ENCODE measurements around the gene LRPAP1.
A peak's percentile ranks its signal among the peaks of the same experiment; 100 is the strongest.
"Not testable (repeated sequence)": the region's sequence is repeated elsewhere in the genome, so short reads cannot be mapped to it uniquely, and the experiment has no call there.

LRPAP1 gene

DNA sequence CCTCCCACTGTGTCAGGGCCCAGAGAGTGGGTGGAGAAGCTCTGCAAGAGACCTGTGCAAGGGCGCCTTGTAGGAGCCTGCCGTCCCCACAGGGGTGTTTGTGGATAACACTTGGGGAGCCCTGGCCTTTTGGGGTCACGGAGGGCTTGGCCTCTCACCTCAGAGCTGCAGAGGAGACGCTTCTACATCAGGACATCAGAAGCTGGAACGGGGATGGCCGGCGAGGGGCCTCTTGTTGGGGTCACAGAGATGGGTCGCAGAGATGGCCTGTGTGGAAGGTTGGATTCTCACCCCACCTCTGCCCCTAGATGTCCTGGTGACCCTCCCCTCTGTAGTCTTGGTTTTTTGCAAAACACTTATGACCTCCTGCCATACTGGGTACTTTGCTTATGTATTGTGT, 13.1 kb upstream of the LRPAP1 start:
- not testable (repeated sequence) for H3K36me3 ChIP-seq (ENCODE audit: control insufficient read depth, insufficient read depth, low read length); H3K27me3 ChIP-seq (ENCODE audit: control insufficient read depth, insufficient read depth, low read length); H3K4me1 ChIP-seq (ENCODE audit: control insufficient read depth, insufficient read depth, low read length); H3K9ac ChIP-seq (ENCODE audit: low read length); H3K9me3 ChIP-seq (ENCODE audit: control insufficient read depth, insufficient read depth, low read depth, low read length); H3K27ac ChIP-seq (ENCODE audit: low read depth, low read length); H3K4me3 ChIP-seq (ENCODE audit: low read depth, low read length)

- H3K4me1 ChIP-seq (ENCODE audit: control insufficient read depth, insufficient read depth, low read length); H3K27me3 ChIP-seq (ENCODE audit: control insufficient read depth, insufficient read depth, low read length); H3K27ac ChIP-seq (ENCODE audit: low read depth, low read length); H3K9ac ChIP-seq (ENCODE audit: low read length); H3K36me3 ChIP-seq (ENCODE audit: control insufficient read depth, insufficient read depth, low read length); H3K9me3 ChIP-seq (ENCODE audit: control insufficient read depth, insufficient read depth, low read depth, low read length); H3K4me3 ChIP-seq (ENCODE audit: low read depth, low read length): not testable (repeated sequence)
These were observed 12.2 kb upstream of the LRPAP1 start for GRCh38 chr4:3544259-3545025.

- H3K9me3 ChIP-seq (ENCODE audit: control insufficient read depth, insufficient read depth, low read depth, low read length); H3K27me3 ChIP-seq (ENCODE audit: control insufficient read depth, insufficient read depth, low read length); H3K9ac ChIP-seq (ENCODE audit: low read length); H3K36me3 ChIP-seq (ENCODE audit: control insufficient read depth, insufficient read depth, low read length); H3K4me3 ChIP-seq (ENCODE audit: low read depth, low read length); H3K4me1 ChIP-seq (ENCODE audit: control insufficient read depth, insufficient read depth, low read length); H3K27ac ChIP-seq (ENCODE audit: low read depth, low read length): not testable (repeated sequence)
These were observed 11.2 kb upstream of the LRPAP1 start for GRCh38 chr4:3543415-3543814.

GRCh38 chr4:3538906-3539305, 6.7 kb upstream of the LRPAP1 start:
- H3K36me3 ChIP-seq (ENCODE audit: control insufficient read depth, insufficient read depth, low read length); H3K4me3 ChIP-seq (ENCODE audit: low read depth, low read length); H3K4me1 ChIP-seq (ENCODE audit: control insufficient read depth, insufficient read depth, low read length); H3K9me3 ChIP-seq (ENCODE audit: control insufficient read depth, insufficient read depth, low read depth, low read length); H3K9ac ChIP-seq (ENCODE audit: low read length); H3K27ac ChIP-seq (ENCODE audit: low read depth, low read length): not testable (repeated sequence)
- peaks cover 16% of the 10 kb centered on the region for H3K27me3 ChIP-seq (ENCODE audit: control insufficient read depth, insufficient read depth, low read length)

- H3K9ac ChIP-seq (ENCODE audit: low read length); H3K9me3 ChIP-seq (ENCODE audit: control insufficient read depth, insufficient read depth, low read depth, low read length); H3K4me1 ChIP-seq (ENCODE audit: control insufficient read depth, insufficient read depth, low read length); H3K4me3 ChIP-seq (ENCODE audit: low read depth, low read length); H3K27ac ChIP-seq (ENCODE audit: low read depth, low read length); H3K36me3 ChIP-seq (ENCODE audit: control insufficient read depth, insufficient read depth, low read length): not testable (repeated sequence)
- peaks cover 38% of the 10 kb centered on the region for H3K27me3 ChIP-seq (ENCODE audit: control insufficient read depth, insufficient read depth, low read length)
These were observed 3.6 kb upstream of the LRPAP1 start for GRCh38 chr4:3535812-3536211.

DNA sequence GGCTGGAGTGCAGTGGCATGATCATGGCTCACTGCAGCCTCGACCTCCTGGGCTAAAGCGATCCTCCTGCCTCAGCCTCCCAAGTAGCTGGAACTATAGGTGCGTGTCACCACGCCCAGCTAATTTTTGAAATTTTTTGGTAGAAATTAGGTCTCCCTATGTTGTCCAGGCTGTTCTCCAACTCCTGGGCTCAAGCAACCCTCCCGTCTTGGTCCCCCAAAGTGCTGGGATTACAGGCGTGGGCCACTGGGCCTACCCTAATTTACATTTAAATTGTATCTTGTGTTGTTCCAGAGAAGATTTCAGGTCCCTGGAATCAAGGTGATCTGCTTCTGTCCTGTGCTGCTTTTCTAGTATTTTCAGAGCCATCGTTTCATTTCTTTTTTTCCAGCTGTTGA, 1.2 kb upstream of the LRPAP1 start:
- no peak overlapping the region for H3K4me3 ChIP-seq (ENCODE audit: low read depth, low read length)
- H3K9me3 ChIP-seq (ENCODE audit: control insufficient read depth, insufficient read depth, low read depth, low read length): no peaks in the 10 kb centered on the region
- peaks cover 10% of the 10 kb centered on the region for H3K36me3 ChIP-seq (ENCODE audit: control insufficient read depth, insufficient read depth, low read length)
- no peak overlapping the region for H3K27ac ChIP-seq (ENCODE audit: low read depth, low read length)
- H3K4me1 ChIP-seq (ENCODE audit: control insufficient read depth, insufficient read depth, low read length): peaks cover 13% of the 10 kb centered on the region; the same call in 1 of the 2 replicates
- peaks cover 38% of the 10 kb centered on the region for H3K27me3 ChIP-seq (ENCODE audit: control insufficient read depth, insufficient read depth, low read length)
- no peak overlapping the region for H3K9ac ChIP-seq (ENCODE audit: low read length)

- Histone ChIP-seq H3K27me3 (ENCODE audit: control insufficient read depth, insufficient read depth, low read length) (peaks cover 38% of the 10 kb centered on the region), H3K36me3 (ENCODE audit: control insufficient read depth, insufficient read depth, low read length) (peaks cover 16% of the 10 kb centered on the region), H3K9ac (ENCODE audit: low read length) (peak overlapping the region; percentile 17), H3K27ac (ENCODE audit: low read depth, low read length) (no peak overlapping the region), H3K4me3 (ENCODE audit: low read depth, low read length) (peak overlapping the region; percentile 100), H3K4me1 (ENCODE audit: control insufficient read depth, insufficient read depth, low read length) (peaks cover 13% of the 10 kb centered on the region; the same call in 1 of the 2 replicates), H3K9me3 (ENCODE audit: control insufficient read depth, insufficient read depth, low read depth, low read length) (no peaks in the 10 kb centered on the region)
These were observed 665 bp upstream of the LRPAP1 start for GRCh38 chr4:3532751-3533422.

- H3K9me3 ChIP-seq (ENCODE audit: control insufficient read depth, insufficient read depth, low read depth, low read length): no peaks in the 10 kb centered on the region
- peaks cover 18% of the 10 kb centered on the region for H3K36me3 ChIP-seq (ENCODE audit: control insufficient read depth, insufficient read depth, low read length)
- peaks cover 38% of the 10 kb centered on the region for H3K27me3 ChIP-seq (ENCODE audit: control insufficient read depth, insufficient read depth, low read length)
- peak overlapping the region; percentile 100 for H3K4me3 ChIP-seq (ENCODE audit: low read depth, low read length)
- H3K4me1 ChIP-seq (ENCODE audit: control insufficient read depth, insufficient read depth, low read length): peaks cover 13% of the 10 kb centered on the region; the same call in 1 of the 2 replicates
- H3K9ac ChIP-seq (ENCODE audit: low read length): peak overlapping the region; percentile 73
- no peak overlapping the region for H3K27ac ChIP-seq (ENCODE audit: low read depth, low read length)
These were observed 824 bp downstream of the LRPAP1 start for GRCh38 chr4:3531318-3531878.

DNA sequence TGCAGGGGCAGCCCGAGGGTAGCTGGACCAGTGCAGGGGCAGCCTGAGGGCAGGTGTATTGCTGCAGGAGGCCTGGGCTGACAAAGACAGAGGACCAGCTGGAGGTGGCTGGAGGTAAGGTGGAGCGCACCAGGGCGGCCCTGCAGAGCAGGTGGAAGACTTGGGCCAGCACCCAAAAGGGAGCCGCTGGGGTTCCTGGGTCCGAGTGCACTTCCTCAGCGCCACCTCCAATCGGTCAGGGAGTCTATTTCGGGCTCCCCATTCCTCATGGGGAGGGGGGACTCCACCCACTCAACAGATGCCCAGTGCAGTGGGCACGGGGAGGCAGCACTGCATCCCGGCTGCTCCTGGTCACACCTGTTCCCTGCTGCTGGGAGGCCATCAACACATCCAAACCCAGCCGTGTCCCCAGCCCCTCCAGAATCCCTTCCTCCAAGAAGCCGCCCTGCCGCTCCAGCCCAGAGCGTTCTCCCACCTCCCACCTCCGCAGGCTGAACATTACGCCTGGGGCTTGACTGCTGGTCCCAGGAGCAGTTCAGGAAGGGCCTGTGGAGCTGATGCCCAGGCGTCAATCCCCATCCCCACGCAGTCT, 1.5 kb downstream of the LRPAP1 start:
- H3K27ac ChIP-seq (ENCODE audit: low read depth, low read length): no peak overlapping the region

GRCh38 chr4:3530051-3530450, 2.2 kb downstream of the LRPAP1 start:
- Histone ChIP-seq H3K9ac (ENCODE audit: low read length) (no peak overlapping the region), H3K4me3 (ENCODE audit: low read depth, low read length) (no peak overlapping the region), H3K27ac (ENCODE audit: low read depth, low read length) (no peak overlapping the region), H3K4me1 (ENCODE audit: control insufficient read depth, insufficient read depth, low read length) (peaks cover 13% of the 10 kb centered on the region; the same call in 1 of the 2 replicates), H3K27me3 (ENCODE audit: control insufficient read depth, insufficient read depth, low read length) (peaks cover 33% of the 10 kb centered on the region), H3K36me3 (ENCODE audit: control insufficient read depth, insufficient read depth, low read length) (peaks cover 18% of the 10 kb centered on the region), H3K9me3 (ENCODE audit: control insufficient read depth, insufficient read depth, low read depth, low read length) (no peaks in the 10 kb centered on the region)

More for the DNA sequence above, 1.5 kb downstream of the LRPAP1 start:
- Histone ChIP-seq H3K36me3 (ENCODE audit: control insufficient read depth, insufficient read depth, low read length) (peaks cover 18% of the 10 kb centered on the region), H3K4me1 (ENCODE audit: control insufficient read depth, insufficient read depth, low read length) (peaks cover 13% of the 10 kb centered on the region; the same call in 1 of the 2 replicates), H3K9me3 (ENCODE audit: control insufficient read depth, insufficient read depth, low read depth, low read length) (no peaks in the 10 kb centered on the region), H3K9ac (ENCODE audit: low read length) (no peak overlapping the region), H3K4me3 (ENCODE audit: low read depth, low read length) (peak overlapping the region; percentile 100), H3K27me3 (ENCODE audit: control insufficient read depth, insufficient read depth, low read length) (peaks cover 38% of the 10 kb centered on the region)

DNA sequence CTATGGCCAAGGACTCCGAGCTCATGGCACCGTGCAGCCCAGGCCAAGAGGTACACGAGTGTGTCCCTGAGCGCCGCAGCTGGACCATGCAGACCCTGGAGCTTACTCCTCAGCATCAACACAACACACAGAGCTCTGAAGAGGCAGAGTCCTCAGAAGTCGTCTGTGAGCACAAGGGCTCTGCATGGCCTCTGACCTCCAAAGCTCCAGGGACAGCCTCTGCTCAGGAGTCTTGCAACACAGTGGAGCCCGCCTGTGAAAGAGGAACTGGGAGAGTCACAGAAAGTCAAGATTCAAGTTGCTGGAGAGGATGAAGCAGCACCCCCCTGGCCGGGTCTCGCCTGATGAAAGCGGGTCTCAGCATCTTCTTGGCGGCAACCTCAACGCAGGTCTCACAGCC, 2.9 kb downstream of the LRPAP1 start:
- Histone ChIP-seq H3K27ac (ENCODE audit: low read depth, low read length) (no peak overlapping the region), H3K4me3 (ENCODE audit: low read depth, low read length) (no peak overlapping the region), H3K27me3 (ENCODE audit: control insufficient read depth, insufficient read depth, low read length) (peaks cover 27% of the 10 kb centered on the region), H3K9ac (ENCODE audit: low read length) (no peak overlapping the region), H3K4me1 (ENCODE audit: control insufficient read depth, insufficient read depth, low read length) (peaks cover 13% of the 10 kb centered on the region; the same call in 1 of the 2 replicates), H3K36me3 (ENCODE audit: control insufficient read depth, insufficient read depth, low read length) (peaks cover 24% of the 10 kb centered on the region), H3K9me3 (ENCODE audit: control insufficient read depth, insufficient read depth, low read depth, low read length) (no peaks in the 10 kb centered on the region)

Measured in HUES6 (cell line).